A549 treated with ZK216348 at 1 μM for 4 hours (cell line): Measurements from ENCODE around the gene PJVK. TPM values are rescaled to one million over a fixed set of nuclear protein-coding genes. Genes with fewer than 3 reads are reported as not detected.

Experiments used
- total RNA-seq: library from RNA; stranded (reverse); fragments of 200-300 nt; extraction: Qiagen RNA extraction; gene quantifications from 5 replicates; pipeline ENCODE4 v1.2.3, GENCODE V29; 2022; ENCODE audit warnings: low read depth

PJVK gene
- total RNA-seq = 0.99 to 2.8 TPM (median 2.1 TPM) in 5 replicates

DNA sequence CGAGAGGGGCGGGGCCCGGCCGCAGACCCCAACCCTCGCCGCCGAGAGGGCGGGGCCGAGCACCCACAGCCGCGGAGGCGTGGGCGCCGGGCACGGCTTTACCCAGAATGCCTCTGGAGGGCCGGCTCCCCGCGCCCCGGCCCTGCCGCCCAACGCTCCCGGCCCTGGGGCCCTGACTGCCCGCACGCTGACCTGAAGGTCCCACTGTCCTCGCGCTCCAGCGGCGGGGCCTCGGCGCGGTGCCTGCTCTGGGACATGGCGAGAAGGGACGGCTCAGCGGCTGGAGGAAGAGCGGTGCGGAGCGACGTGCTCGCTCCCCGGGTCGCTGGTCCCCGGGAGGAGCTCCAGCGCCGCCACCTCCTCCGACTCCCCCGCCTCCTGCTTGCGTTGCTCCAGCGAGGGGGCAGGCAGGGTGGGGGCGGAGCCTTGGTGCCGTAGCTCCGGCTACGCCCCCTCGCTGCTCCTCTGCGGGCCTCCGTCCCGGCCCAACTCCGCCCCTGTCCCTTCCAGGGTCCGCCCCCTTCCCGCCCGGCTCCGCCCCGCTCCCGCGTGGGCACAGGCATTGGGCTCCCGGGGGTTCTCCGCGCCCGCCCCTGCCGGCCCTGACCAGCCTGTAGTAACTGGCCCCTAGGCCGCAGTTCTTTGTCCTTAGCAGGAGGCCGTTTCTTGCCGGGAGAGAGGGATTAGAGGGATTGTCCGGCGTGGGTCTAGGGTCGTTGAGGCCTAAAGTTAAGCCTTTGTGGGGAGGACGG is at the start of gene PJVK, which contains the start of gene PRKRA:
TSS of gene PJVK (plus strand) at position 605 of the 752 bp plus-strand sequence. CDS start 2,032 bp downstream, outside the sequence.
TSS of gene PRKRA (minus strand) at position 402 of the 752 bp plus-strand sequence. CDS start at position 257, 145 bp downstream.

DNA sequence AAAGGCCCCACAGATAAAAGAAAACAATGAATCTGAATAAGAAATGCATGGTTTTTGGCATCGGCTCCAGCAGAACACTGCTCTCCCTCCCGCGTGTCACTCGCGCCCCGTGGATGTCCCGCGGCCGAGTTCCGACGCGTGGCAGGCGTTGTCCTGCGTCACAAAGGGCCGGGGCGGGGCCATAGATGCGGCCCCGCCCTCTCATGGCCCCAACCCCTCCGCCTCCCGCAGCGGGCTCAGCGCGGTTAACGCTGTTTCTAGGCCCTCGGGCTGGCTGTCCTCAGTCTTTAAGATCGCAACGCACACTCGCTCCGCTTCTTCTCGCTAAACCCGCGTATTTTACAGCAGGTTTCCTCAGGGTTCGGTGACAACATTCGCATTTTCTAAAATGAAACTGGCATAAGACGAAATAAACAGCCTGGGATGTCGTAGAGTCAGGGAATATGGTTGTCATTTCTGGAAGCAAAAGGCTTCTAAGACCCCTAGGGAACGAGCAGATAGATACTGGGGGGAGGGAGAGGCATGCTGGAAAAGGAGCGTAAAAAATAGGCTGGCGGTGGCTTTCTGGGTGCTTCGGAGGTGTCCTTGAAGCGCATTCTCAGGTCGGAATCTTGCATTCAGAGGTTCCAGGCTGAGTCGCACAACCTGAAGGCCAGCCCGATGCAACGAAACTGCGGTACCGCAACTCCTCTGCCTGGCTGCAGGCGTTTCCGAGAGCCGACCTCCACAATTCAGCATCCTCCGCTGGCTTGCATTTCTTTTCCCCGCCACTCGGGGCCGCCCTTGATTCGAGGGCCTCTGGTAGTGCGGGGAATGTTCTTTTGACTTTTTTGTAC is 27.5 kb downstream of the PJVK start, which contains the start of gene FKBP7:
TSS of gene FKBP7 (minus strand) at position 162 of the 836 bp plus-strand sequence. CDS start at position 61, 101 bp downstream.

GRCh38 chr2:178480227-178481181 is 29.3 kb downstream of the PJVK start, which contains the start of gene PLEKHA3:
Gene PLEKHA3 (plus strand): TSS chr2:178480457. CDS start chr2:178480870, 413 bp downstream.

Other genes starting within 250 kb of the PJVK start
- gene PRKRA, start 203 bp upstream of the PJVK start, total RNA-seq = 22.9 to 38.3 TPM (median 30.3 TPM) in 5 replicates
- 8.9 to 12.0 TPM (median 9.9 TPM) in 5 replicates for gene FKBP7, start 27.2 kb downstream of the PJVK start, total RNA-seq
- 13.7 to 21.0 TPM (median 14.3 TPM) in 5 replicates for gene PLEKHA3, start 29.1 kb downstream of the PJVK start, total RNA-seq